ENCODE measurements around the gene PSMA1.
"Not testable (repeated sequence)": the region's sequence is repeated elsewhere in the genome, so short reads cannot be mapped to it uniquely, and the experiment has no call there.

The PSMA1 gene
- total RNA-seq = 23.3 to 40.1 reads per million in 2 donors

GRCh38 chr11:14519917-14520746 is at the start of gene PSMA1:
PSMA1 (minus strand) TSS chr11:14520386; CDS start chr11:14520299, 87 bp downstream.
- peak; percentile 86 for DNase-seq

- DNase-seq = peak; percentile 13
These were observed 49.3 kb upstream of the PSMA1 start for GRCh38 chr11:14569516-14569915.

- DNase-seq = no peak
These were observed 47.0 kb upstream of the PSMA1 start for GRCh38 chr11:14567064-14567651.

- no peak for DNase-seq
These were observed 46.3 kb upstream of the PSMA1 start for GRCh38 chr11:14566331-14567063.

- DNase-seq = no peak
These were observed 45.7 kb upstream of the PSMA1 start for GRCh38 chr11:14565845-14566244.

GRCh38 chr11:14555818-14556217 is 35.6 kb upstream of the PSMA1 start:
- no peak for DNase-seq

GRCh38 chr11:14554959-14555358 is 34.8 kb upstream of the PSMA1 start:
- DNase-seq = no peak

GRCh38 chr11:14552089-14552488 is 31.9 kb upstream of the PSMA1 start:
- no peak for DNase-seq

- DNase-seq = no peak
These were observed 31.2 kb upstream of the PSMA1 start for GRCh38 chr11:14551380-14551779.

GRCh38 chr11:14549891-14550290 is 29.7 kb upstream of the PSMA1 start:
- DNase-seq = no peak

GRCh38 chr11:14547440-14547839 is 27.3 kb upstream of the PSMA1 start:
- no peak for DNase-seq

GRCh38 chr11:14546672-14547071 is 26.5 kb upstream of the PSMA1 start:
- DNase-seq = no peak

- no peak for DNase-seq
These were observed 24.4 kb upstream of the PSMA1 start for GRCh38 chr11:14544611-14545010.

- DNase-seq = no peak
These were observed 23.1 kb upstream of the PSMA1 start for GRCh38 chr11:14543260-14543659.

GRCh38 chr11:14542324-14542723 is 22.1 kb upstream of the PSMA1 start:
- no peak for DNase-seq

GRCh38 chr11:14541192-14541947 is 21.2 kb upstream of the PSMA1 start:
- DNase-seq = no peak

GRCh38 chr11:14539982-14540421 is 19.8 kb upstream of the PSMA1 start:
- no peak for DNase-seq

- DNase-seq = no peak
These were observed 18.9 kb upstream of the PSMA1 start for GRCh38 chr11:14538926-14539554.

GRCh38 chr11:14538271-14538925 is 18.2 kb upstream of the PSMA1 start:
- DNase-seq = no peak

GRCh38 chr11:14537134-14537599 is 17.0 kb upstream of the PSMA1 start:
- DNase-seq = peak; percentile 10

- DNase-seq = not testable (repeated sequence)
These were observed 15.0 kb upstream of the PSMA1 start for GRCh38 chr11:14535166-14535565.

- DNase-seq = no peak
These were observed 9.8 kb upstream of the PSMA1 start for GRCh38 chr11:14529951-14530350.

Measured in T-helper 9 cell (primary cell).